Measurements from ENCODE around the gene RPRD1A.

GRCh38 chr18:36108601-36109000 lies 41.2 kb upstream of the RPRD1A start:
- no peak for TF ChIP-seq CTCF (IDR thresholded peaks at IDR 0.05 in 2 of 3, conservative IDR thresholded peaks at IDR 0.05 in 1 of 3; ENCODE audit: insufficient read depth in 2 of 3, low read depth in 1 of 3, low read length in 3 of 3)
- TF ChIP-seq SIN3A (IDR thresholded peaks at IDR 0.05; ENCODE audit: borderline replicate concordance in 2 of 2, control insufficient read depth in 1 of 2, low read depth in 2 of 2, low read length in 2 of 2): no peak
- no peak for TF ChIP-seq ATF3 (IDR thresholded peaks at IDR 0.05)
- TF ChIP-seq ATF3 (CRISPR knock-in tag; conservative IDR thresholded peaks at IDR 0.05): no peak
- no peak for TF ChIP-seq ZFP36 (IDR thresholded peaks at IDR 0.05; ENCODE audit: low read depth, low read length, partially characterized antibody)
- no peak for TF ChIP-seq ZC3H8 (IDR thresholded peaks at IDR 0.05)
- TF ChIP-seq FOXO4 (CRISPR knock-in tag; IDR thresholded peaks at IDR 0.05): no peak
- TF ChIP-seq MAFF (IDR thresholded peaks at IDR 0.05; ENCODE audit: low read length): no peak
- no peak for TF ChIP-seq ZNF77 (CRISPR knock-in tag; IDR thresholded peaks at IDR 0.05)
- TF ChIP-seq PHF21A (IDR thresholded peaks at IDR 0.05; ENCODE audit: borderline replicate concordance, low read depth): no peak
